Left colon (tissue), 2 donors: Measurements from ENCODE around the gene LAMC3. TPM values are rescaled to one million over a fixed set of nuclear protein-coding genes. Genes with fewer than 3 reads are reported as not detected.
"Not testable (repeated sequence)": the region's sequence is repeated elsewhere in the genome, so short reads cannot be mapped to it uniquely, and the experiment has no call there.

Experiments used
- ATAC-seq: fragments of 200-7000 bp; cut with Tn5 transposase; one replicate; pipeline ENCODE4 v1.9.1; 2020; ENCODE audit warnings: mild to moderate bottlenecking, moderate library complexity
- DNase-seq, 2 donors: peaks; one replicate each; pipeline ENCODE4 v3.0.0-alpha.2; 2020
- intact Hi-C, 2 donors: fragments of 100-400 bp; cut with DNase I in 1 of 2; cut with micrococcal nuclease in 1 of 2; formaldehyde crosslinking; loops; one replicate each; pipeline versions ENCODE4 v1.11.2 to v1.14.0; 2022; cut with DNase I, micrococcal nuclease
- total RNA-seq, 2 donors: library from RNA; stranded (reverse); fragmentation: NEBNext Ultra II Directional; extraction: Animal tissue kit (Norgen Biotek cat#: 25700); gene quantifications; one replicate each; pipeline ENCODE4 v1.2.1, GENCODE V29; 2021
- donor health status: DM: no; HTN: no; CAD: no.
- donor health status: DM: yes; HTN: yes; CAD: no.

Gene LAMC3
- total RNA-seq, 2 donors from 2014 or later, result 0.82 to 1.3 TPM

DNA sequence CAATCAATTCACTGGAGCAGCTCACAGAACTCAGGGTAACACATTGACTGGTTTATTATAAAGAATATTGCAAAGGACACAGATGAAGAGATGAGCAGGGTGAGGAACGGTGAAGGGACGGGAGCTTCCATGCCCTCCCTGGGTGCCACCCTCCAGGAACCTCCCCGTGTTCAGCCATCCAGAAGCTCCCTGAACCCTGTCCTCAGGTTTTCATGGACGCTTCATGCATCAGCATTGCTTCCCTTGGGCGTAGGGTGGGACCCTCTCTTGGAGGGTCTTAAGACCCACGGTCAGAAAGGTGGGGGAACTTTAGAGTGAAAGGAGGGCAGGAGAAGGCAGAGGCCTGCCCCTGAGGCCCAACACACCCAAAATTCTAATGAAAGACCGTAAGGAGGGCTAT lies 12.8 kb downstream of the LAMC3 start:
- DNase-seq, result no peak
- no peak for ATAC-seq
- intact Hi-C loops, result no loop called here

GRCh38 chr9:131024978-131025868 lies 16.2 kb downstream of the LAMC3 start:
- ATAC-seq, result no peak
- no peak for DNase-seq
- intact Hi-C loops, result no loop called here

DNA sequence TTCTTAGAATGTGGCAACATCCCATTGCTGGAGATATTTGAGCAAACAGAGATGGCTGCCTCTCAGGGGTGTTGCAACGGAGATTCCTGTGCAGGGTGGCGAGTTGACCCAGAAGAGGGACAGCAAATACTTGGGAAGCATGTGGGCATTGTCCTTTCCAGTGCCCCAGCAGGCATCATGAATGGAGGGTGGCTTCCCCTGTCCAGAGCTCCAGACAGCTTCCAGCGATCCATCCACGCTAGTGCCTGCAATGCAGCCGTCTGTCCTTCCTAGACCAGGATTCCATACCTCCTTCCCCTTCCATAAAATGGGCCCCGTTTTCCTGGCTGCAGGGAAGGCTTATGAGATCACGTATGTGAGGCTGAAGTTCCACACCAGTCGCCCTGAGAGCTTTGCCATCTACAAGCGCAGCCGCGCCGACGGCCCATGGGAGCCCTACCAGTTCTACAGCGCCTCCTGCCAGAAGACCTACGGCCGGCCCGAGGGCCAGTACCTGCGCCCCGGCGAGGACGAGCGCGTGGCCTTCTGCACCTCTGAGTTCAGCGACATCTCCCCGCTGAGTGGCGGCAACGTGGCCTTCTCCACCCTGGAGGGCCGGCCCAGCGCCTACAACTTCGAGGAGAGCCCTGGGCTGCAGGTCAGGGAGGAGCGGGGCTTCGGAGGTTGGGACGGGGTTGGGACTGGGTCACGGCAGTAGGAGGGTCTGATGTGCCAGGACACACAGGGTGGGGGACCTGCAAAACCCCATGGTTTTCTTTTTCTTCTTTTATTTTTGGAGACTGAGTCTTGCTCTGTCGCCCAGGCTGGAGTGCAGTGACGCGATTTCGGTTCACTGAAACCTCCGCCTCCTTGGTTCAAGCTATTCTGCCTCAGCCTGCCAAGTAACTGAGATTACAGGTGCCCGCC lies 17.2 kb downstream of the LAMC3 start:
- no peak for DNase-seq
- no peak for ATAC-seq
- intact Hi-C loops, result no loop called here

GRCh38 chr9:131027048-131027871 lies 18.3 kb downstream of the LAMC3 start:
- DNase-seq, result no peak
- intact Hi-C loops, result no loop called here
- no peak for ATAC-seq

GRCh38 chr9:131027872-131028179 lies 18.9 kb downstream of the LAMC3 start:
- intact Hi-C loops, result no loop called here
- no peak for DNase-seq
- ATAC-seq, result no peak

GRCh38 chr9:131028221-131028884 lies 19.4 kb downstream of the LAMC3 start:
- DNase-seq (no peak), ATAC-seq (no peak)
- intact Hi-C loops, result no loop called here

DNA sequence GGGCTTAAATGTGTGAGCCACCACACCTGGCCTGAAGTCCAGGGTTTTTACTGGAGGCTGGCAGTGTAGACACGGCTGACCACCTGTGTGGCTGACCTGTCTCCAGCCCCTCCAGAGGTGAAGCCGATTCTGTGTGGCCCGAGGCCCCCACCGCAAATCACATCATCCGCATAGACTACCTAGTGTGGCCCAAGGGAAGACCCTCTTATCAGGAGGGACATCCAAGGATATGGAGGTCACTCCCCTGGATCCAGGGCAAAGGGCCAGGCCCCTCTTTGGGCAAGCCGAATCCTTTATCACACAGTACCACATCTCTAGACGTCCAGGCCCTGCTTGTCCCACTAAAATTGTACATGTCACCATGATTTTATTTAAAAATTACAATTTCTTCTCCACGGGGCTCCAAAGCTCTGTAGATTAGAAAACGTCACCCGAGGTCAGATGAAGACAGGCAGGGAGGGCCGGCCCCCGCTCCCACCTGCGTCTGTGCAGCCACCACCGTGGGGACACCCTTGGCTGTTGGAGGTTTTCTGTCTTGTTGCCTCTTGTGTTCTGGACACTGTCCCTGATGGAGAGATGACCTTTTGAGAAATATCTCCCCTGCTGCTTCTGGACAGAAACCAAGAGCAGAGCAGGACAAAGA lies 20.1 kb downstream of the LAMC3 start:
- intact Hi-C loops, result no loop called here
- ATAC-seq (no peak), DNase-seq (no peak)

DNA sequence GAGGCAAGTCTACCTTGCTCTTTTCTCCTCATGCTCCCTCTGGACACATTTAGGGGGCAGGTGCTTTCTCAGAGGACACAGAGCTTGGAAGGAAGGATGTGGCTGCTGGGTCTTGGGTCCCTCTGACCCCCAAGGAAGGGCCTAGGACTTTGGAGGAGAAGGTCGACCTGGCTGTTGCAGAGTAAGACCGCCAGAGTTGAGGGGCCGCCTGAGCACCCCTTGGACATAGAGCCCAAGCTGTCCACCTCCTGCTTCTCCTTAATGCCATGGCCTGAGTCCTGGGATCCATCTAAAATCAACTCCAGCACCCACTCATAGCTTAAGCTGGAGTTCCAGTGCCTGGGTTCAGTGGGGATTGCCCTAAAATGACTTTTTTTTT lies 20.6 kb downstream of the LAMC3 start:
- no peak for ATAC-seq
- intact Hi-C loops, result no loop called here
- no peak for DNase-seq

DNA sequence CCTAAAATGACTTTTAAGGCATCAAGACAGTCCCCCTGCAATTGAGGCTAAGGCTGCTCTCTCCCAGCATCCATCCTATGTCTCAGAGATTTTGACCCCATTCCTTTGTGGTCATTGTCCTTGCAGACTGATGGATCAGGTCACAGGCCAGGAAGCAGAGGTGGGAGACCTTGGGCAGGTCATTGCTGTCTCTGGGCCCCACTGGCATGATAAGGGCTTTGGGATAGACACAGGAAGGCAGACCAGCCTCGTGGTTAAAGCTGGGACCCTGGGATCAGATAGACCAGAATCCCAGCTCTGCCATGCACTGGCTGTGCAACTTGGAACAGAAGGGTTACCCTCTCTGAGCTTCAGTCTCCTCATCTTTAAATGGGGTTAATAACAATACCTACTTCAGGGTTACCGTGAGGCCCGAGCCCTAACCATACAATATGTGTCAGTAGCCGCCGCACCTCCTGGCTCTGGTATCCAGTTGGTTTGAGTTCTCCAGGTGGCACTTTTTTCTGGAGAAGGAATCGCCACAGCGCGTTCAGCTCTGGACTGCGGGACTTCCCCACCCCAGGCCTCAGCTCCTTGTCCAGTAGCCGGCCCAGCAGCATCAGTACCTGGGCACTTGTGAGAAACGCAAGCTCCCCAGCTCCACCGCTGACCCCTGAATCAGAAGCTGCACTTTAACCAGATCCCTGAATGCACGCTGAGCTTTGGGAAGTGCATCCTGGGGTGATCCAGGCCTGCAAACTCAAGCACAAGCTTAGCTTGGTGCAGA lies 21.4 kb downstream of the LAMC3 start:
- DNase-seq (no peak), ATAC-seq (no peak)
- intact Hi-C loops, result no loop called here

DNA sequence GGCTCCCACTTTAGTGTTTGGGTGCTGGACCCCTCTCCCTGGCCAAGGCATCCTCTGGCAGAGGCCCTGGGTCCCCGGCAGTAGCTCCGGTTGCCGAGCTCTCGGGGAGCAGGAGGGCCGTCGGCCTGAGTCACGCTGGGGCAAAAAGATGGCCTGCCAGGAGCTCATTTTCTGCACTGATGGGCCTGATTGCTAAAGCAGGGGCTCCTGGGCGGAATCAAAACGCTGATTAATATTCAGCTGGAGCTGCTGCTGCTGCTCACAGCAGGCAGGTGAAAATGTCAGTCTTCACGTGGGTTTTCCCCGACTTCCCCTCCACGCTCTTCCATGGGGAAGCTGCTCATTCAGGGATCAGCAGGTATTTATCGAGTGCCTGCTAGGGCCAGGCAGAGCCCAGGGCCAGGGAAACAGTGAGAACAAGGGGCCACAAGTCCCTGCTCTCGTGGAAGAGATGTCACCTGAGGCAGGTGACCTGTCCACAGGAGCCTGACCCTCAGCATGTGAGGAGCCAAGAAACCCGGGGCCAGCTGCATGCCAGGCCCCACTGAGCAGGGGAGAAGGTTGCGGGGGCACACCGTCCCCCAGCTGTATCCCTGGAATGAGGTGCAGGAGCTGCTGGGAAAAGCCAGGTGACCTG lies 22.1 kb downstream of the LAMC3 start:
- DNase-seq (no peak), ATAC-seq (no peak)
- intact Hi-C loops, result no loop called here

GRCh38 chr9:131031642-131032005 lies 22.6 kb downstream of the LAMC3 start:
- intact Hi-C loops, result no loop called here
- ATAC-seq, result no peak

GRCh38 chr9:131032384-131032783 lies 23.4 kb downstream of the LAMC3 start:
- intact Hi-C loops, result no loop called here
- DNase-seq, result no peak
- no peak for ATAC-seq

More at GRCh38 chr9:131031642-131032005, 22.6 kb downstream of the LAMC3 start:
- no peak for DNase-seq

GRCh38 chr9:131033269-131034224 lies 24.6 kb downstream of the LAMC3 start:
- ATAC-seq (no peak), DNase-seq (no peak)
- intact Hi-C loops, result no loop called here

- intact Hi-C loops, result no loop called here
- no peak for DNase-seq
- ATAC-seq, result no peak
Measured at GRCh38 chr9:131034268-131034667, 25.3 kb downstream of the LAMC3 start.

GRCh38 chr9:131034749-131035148 lies 25.8 kb downstream of the LAMC3 start:
- DNase-seq, ATAC-seq, intact Hi-C loops: not testable (repeated sequence)

GRCh38 chr9:131035548-131035947 lies 26.6 kb downstream of the LAMC3 start:
- intact Hi-C loops, result no loop called here
- no peak for ATAC-seq
- DNase-seq, result no peak
